HepG2 (cell line): ENCODE measurements around the gene FBP2. TPM values are rescaled to one million over a fixed set of nuclear protein-coding genes. Genes with fewer than 3 reads are reported as not detected.

ENCODE experiments used
- ATAC-seq: fragments of 200-7000 bp; cut with Tn5 transposase; 3 replicates; pipeline ENCODE4 v1.9.1; 2020; ENCODE audit warnings: mild to moderate bottlenecking, moderate library complexity
- BruUV-seq: library from RNA; stranded (reverse); fragments of 400-500 nt; replicated peaks from 2 replicates; lab custom pipeline; 2021; lab: Mats Ljungman, UMichigan
- CTCF ChIA-PET: fragments of 300-600 bp; formaldehyde crosslinking; extraction: SDS; loops from one replicate; lab custom pipeline; 2021; ENCODE audit warnings: low total read pairs, inconsistent platforms, low intra/inter-chr PET ratio; lab: Yijun Ruan, JAX
- POLR2A ChIA-PET: fragments of 350-600 bp; sonication (Branson Sonifier 250); formaldehyde crosslinking; loops from one replicate; lab custom pipeline; 2020; ENCODE audit warnings: antibody characterized with exemption, inconsistent platforms; lab: Yijun Ruan, JAX
- DNase-seq: peaks from one replicate; pipeline ENCODE4 v3.0.0-alpha.2; 2015; ENCODE audit warnings: low spot score
- FAIRE-seq: peaks from 3 replicates; lab custom pipeline; 2011; peaks lifted over from hg19 to GRCh38; lab: Jason Lieb, UNC
- H2AFZ ChIP-seq: one replicate; pipeline ENCODE4 v1.6.1; 2011; ENCODE audit warnings: low read length, inconsistent platforms
- H3K27ac ChIP-seq: fragments of 300-600 bp; 3 replicates; pipeline ENCODE4 v1.8.0; 2011; ENCODE audit warnings: mixed run types, mild to moderate bottlenecking, mixed read lengths, low read length, inconsistent platforms; ENCODE audit not compliant: insufficient read depth; ENCODE audit errors: extremely low read length
- H3K27me3 ChIP-seq, 2 experiments: fragments of 200-600 bp in 1 of 2; 2 replicates in 1 of 2; 3 replicates in 1 of 2; pipeline versions ENCODE4 v1.6.0 to v1.8.0; 2011; ENCODE audit warnings: low read length in 2 of 2, mild to moderate bottlenecking in 2 of 2, moderate library complexity in 2 of 2, inconsistent platforms in 1 of 2; ENCODE audit not compliant: insufficient read depth in 2 of 2, control insufficient read depth in 1 of 2
- H3K36me3 ChIP-seq, 2 experiments: fragments of 200-600 bp in 1 of 2; replicated peaks in 1 of 2; 2 replicates in 1 of 2; 3 replicates in 1 of 2; pipeline versions ENCODE4 v1.5.1 to v1.8.0; 2011; ENCODE audit warnings: low read length in 2 of 2, inconsistent platforms in 1 of 2; ENCODE audit not compliant: insufficient read depth in 2 of 2, control insufficient read depth in 1 of 2
- H3K4me1 ChIP-seq: 2 replicates; pipeline ENCODE4 v1.5.1; 2012; ENCODE audit warnings: low read length, inconsistent platforms; ENCODE audit not compliant: insufficient read depth
- H3K4me2 ChIP-seq: 2 replicates; pipeline ENCODE4 v1.6.0; 2011; ENCODE audit warnings: low read depth, low read length, inconsistent platforms
- H3K4me3 ChIP-seq, 3 experiments: fragments of 200-600 bp in 1 of 3; sonication (generic), shearing (Covaris generic) in 1 of 3; replicated peaks in 1 of 3; 2 replicates each; pipeline ENCODE4 v1.5.1; 2011 to 2016; ENCODE audit warnings: low read length in 3 of 3, inconsistent platforms in 2 of 3, low read depth in 2 of 3, mild to moderate bottlenecking in 2 of 3, control low read depth in 1 of 3, mixed read lengths in 1 of 3; ENCODE audit not compliant: insufficient read depth in 1 of 3
- H3K79me2 ChIP-seq: one replicate; pipeline ENCODE4 v1.6.1; 2011; ENCODE audit warnings: low read length, inconsistent platforms; ENCODE audit not compliant: insufficient read depth
- H3K9ac ChIP-seq: 2 replicates; pipeline ENCODE4 v1.6.0; 2011; ENCODE audit warnings: mild to moderate bottlenecking, low read depth, low read length, inconsistent platforms; ENCODE audit not compliant: insufficient read depth
- H3K9me3 ChIP-seq: 2 replicates; pipeline ENCODE4 v1.5.1; 2012; ENCODE audit warnings: mild to moderate bottlenecking, low read length
- H4K20me1 ChIP-seq: 2 replicates; pipeline ENCODE4 v1.6.0; 2011; ENCODE audit warnings: inconsistent platforms, mild to moderate bottlenecking, low read length, moderate library complexity; ENCODE audit not compliant: insufficient read depth
- ATF7-NPFF ChIP-seq: sonication (generic); formaldehyde crosslinking; IDR thresholded peaks from 2 replicates; pipeline ENCODE4 v1.8.1; 2023; ENCODE audit warnings: mild to moderate bottlenecking, low read depth, missing genetic modification reagents, moderate library complexity
- CBX1 ChIP-seq: IDR thresholded peaks from one replicate; pipeline ENCODE4 v1.6.1; 2016; ENCODE audit warnings: antibody characterized with exemption, low read depth
- ELF3 ChIP-seq: IDR thresholded peaks from 2 replicates; pipeline ENCODE4 v1.6.1; 2016; ENCODE audit warnings: missing genetic modification reagents, missing compliant biosample characterization
- ERF ChIP-seq: IDR thresholded peaks from 2 replicates; pipeline ENCODE4 v1.6.1; 2018; ENCODE audit warnings: missing biosample characterization, missing genetic modification reagents
- HIC2 ChIP-seq: sonication (generic); formaldehyde crosslinking; IDR thresholded peaks from 2 replicates; pipeline ENCODE4 v1.9.0; 2022; ENCODE audit warnings: low read depth, missing genetic modification reagents
- KDM6A ChIP-seq: IDR thresholded peaks from 2 replicates; pipeline ENCODE4 v1.6.1; 2016; ENCODE audit warnings: low read depth
- MBNL3 ChIP-seq: fragments of 250-450 bp; sonication (Bioruptor Pico); conservative IDR thresholded peaks from 2 replicates; pipeline ENCODE4 v1.8.0; 2022; ENCODE audit warnings: mild to moderate bottlenecking, inconsistent platforms
- RAD21 ChIP-seq: fragments of 450-650 bp; formaldehyde crosslinking; IDR thresholded peaks from 2 replicates; pipeline ENCODE4 v1.5.0; 2020; ENCODE audit warnings: mild to moderate bottlenecking
- SP4 ChIP-seq: sonication (generic); formaldehyde crosslinking; IDR thresholded peaks from 2 replicates; pipeline ENCODE4 v1.8.1; 2023; ENCODE audit warnings: mild to moderate bottlenecking, missing genetic modification reagents
- STAT5B ChIP-seq: sonication (generic); formaldehyde crosslinking; IDR thresholded peaks from 2 replicates; pipeline ENCODE4 v1.4.0; 2020; ENCODE audit warnings: missing genetic modification reagents
- TBX2 ChIP-seq: sonication (generic); formaldehyde crosslinking; IDR thresholded peaks from 2 replicates; pipeline ENCODE4 v1.5.0; 2020; ENCODE audit warnings: missing genetic modification reagents, mild to moderate bottlenecking, borderline replicate concordance
- ZBTB10 ChIP-seq: sonication (generic); formaldehyde crosslinking; IDR thresholded peaks from 2 replicates; pipeline ENCODE4 v1.4.0; 2020; ENCODE audit warnings: missing genetic modification reagents, borderline replicate concordance
- ZBTB44 ChIP-seq: sonication (generic); formaldehyde crosslinking; IDR thresholded peaks from 2 replicates; pipeline ENCODE4 v1.4.0; 2020; ENCODE audit warnings: missing genetic modification reagents
- ZNF205 ChIP-seq: IDR thresholded peaks from 2 replicates; pipeline ENCODE4 v1.6.1; 2018; ENCODE audit warnings: missing biosample characterization, missing genetic modification reagents
- ZNF530 ChIP-seq: sonication (generic); formaldehyde crosslinking; IDR thresholded peaks from 2 replicates; pipeline ENCODE4 v1.5.0; 2020; ENCODE audit warnings: low read depth, mild to moderate bottlenecking, missing genetic modification reagents
- ZNF644 ChIP-seq: IDR thresholded peaks from 2 replicates; pipeline ENCODE4 v1.6.1; 2016; ENCODE audit warnings: low read depth
- ZNF75D ChIP-seq: sonication (generic); formaldehyde crosslinking; IDR thresholded peaks from 2 replicates; pipeline ENCODE4 v1.8.1; 2023; ENCODE audit warnings: missing genetic modification reagents, mild to moderate bottlenecking, borderline replicate concordance
- WGBS: methylation state at CpG from one replicate; pipeline ENCODE4 v1.1.6; 2017; ENCODE audit warnings: low lambda C conversion rate; 5-methylcytosine and 5-hydroxymethylcytosine counted together
- in situ Hi-C: cut with HindIII; loops from 2 replicates; pipeline ENCODE4 v1.10.0; 2017; ENCODE audit warnings: low pct_unique_long_range_greater_than_20kb; ENCODE audit not compliant: extremely low pct_ligation_motif_present
- intact Hi-C: fragments of 100-400 bp; cut with micrococcal nuclease; formaldehyde crosslinking; loops from one replicate; pipeline ENCODE4 v1.10.0; 2022; ENCODE audit not compliant: unreplicated experiment
- polyA plus RNA-seq, 8 experiments: library from polyadenylated mRNA; depleted of rRNA in 3 of 8; stranded (reverse) in 7 of 8; unstranded in 1 of 8; fragments of >200 nt; fragmentation: Illumina TruSeq in 4 of 8; extraction: Trizol in 4 of 8; gene quantifications; 2 replicates each; pipeline versions ENCODE4 v1.2.1 to v1.2.3, GENCODE V29; 2011 to 2016; ENCODE audit warnings: low read depth in 4 of 8, missing spikeins in 1 of 8, mixed read lengths in 1 of 8; ENCODE audit not compliant: insufficient read depth in 1 of 8
- total RNA-seq, 5 experiments: library from RNA; depleted of rRNA; stranded (reverse); fragments of >200 nt; fragmentation: Illumina TruSeq; extraction: Trizol; gene quantifications; 2 replicates each; pipeline ENCODE4 v1.2.3, GENCODE V29; 2016; ENCODE audit warnings: low read depth in 1 of 5

FBP2 gene
- total and polyA plus RNA-seq, 2 of the 13 experiments (the other 11 are each of a cell fraction or from before 2014, with no cell fraction given) = not detected

- FAIRE-seq (no peak), DNase-seq (no peak), ATAC-seq (no peak)
- 77% methylated on average over 15 of the region's 19 CpGs for WGBS
- H3K9ac ChIP-seq = no peak overlapping the region
- H3K27me3 ChIP-seq = peaks cover 0 to under 1% of the 10 kb centered on the region in 2 experiments; a peak in 2 of 5 replicates
- no peak overlapping the region for H3K27ac ChIP-seq
- no peaks in the 10 kb centered on the region for H3K36me3 ChIP-seq
- in situ Hi-C loops = no loop called here
- peaks cover 14% of the 10 kb centered on the region for H3K4me1 ChIP-seq
- TF ChIP-seq MBNL3 (no peak), RAD21 (CRISPR knock-in tag) (no peak), CBX1 (no peak), STAT5B (CRISPR knock-in tag) (no peak), HIC2 (CRISPR knock-in tag) (no peak), ZNF75D (CRISPR knock-in tag) (no peak), ELF3 (CRISPR knock-in tag) (no peak), ZNF205 (CRISPR knock-in tag) (no peak), ATF7-NPFF (no peak), KDM6A (no peak), ZBTB10 (CRISPR knock-in tag) (no peak), TBX2 (CRISPR knock-in tag) (no peak), ZBTB44 (CRISPR knock-in tag) (no peak), ZNF644 (CRISPR knock-in tag) (no peak), ERF (no peak), SP4 (CRISPR knock-in tag) (no peak), ZNF530 (no peak)
- no peak overlapping the region for H2AFZ ChIP-seq
- intact Hi-C loops = no loop called here
- H3K4me3 ChIP-seq = no peak overlapping the region
- no peaks in the 10 kb centered on the region for H3K79me2 ChIP-seq
- ChIA-PET POLR2A (interaction anchor here (1.4 to 2.8 kb wide), 2 partner anchors 14 to 68 kb away, joined by 12 to 37 read pairs; partner anchors contain the start of gene PCAT7), CTCF (interaction anchor here (1.6 to 1.7 kb wide), 2 partner anchors 19 to 68 kb away, joined by 6 to 17 read pairs; partner anchors contain the start of gene PCAT7)
- no TSS peak for BruUV-seq
- no peaks in the 10 kb centered on the region for H4K20me1 ChIP-seq
- no peaks in the 10 kb centered on the region for H3K9me3 ChIP-seq
- H3K4me2 ChIP-seq = no peak overlapping the region
These were observed 28.6 kb upstream of the FBP2 start for GRCh38 chr9:94622087-94622800.
